GM12878 (cell line): ENCODE data around the gene DLG1.

Source experiments
- CHD2 ChIP-seq: IDR thresholded peaks from 2 replicates; pipeline ENCODE4 v1.6.1; 2011; ENCODE audit warnings: low read depth, low read length, improper control_type of control experiment, borderline replicate concordance
- EP300 ChIP-seq, 2 experiments: fragments of 150-350 bp in 1 of 2; IDR thresholded peaks; 2 replicates each; pipeline ENCODE4 v1.6.1; 2011 to 2012; ENCODE audit warnings: low read depth in 2 of 2, low read length in 2 of 2, borderline replicate concordance in 1 of 2, improper control_type of control experiment in 1 of 2, inconsistent platforms in 1 of 2; ENCODE audit not compliant: control insufficient read depth in 1 of 2
- EZH2 ChIP-seq: IDR thresholded peaks from 2 replicates; pipeline ENCODE4 v1.6.1; 2012; ENCODE audit warnings: low read depth, mild to moderate bottlenecking, control low read depth, inconsistent platforms, low read length, borderline replicate concordance; ENCODE audit not compliant: control insufficient read depth
- KAT2A ChIP-seq: conservative IDR thresholded peaks from 2 replicates; pipeline ENCODE4 v1.6.1; 2011; ENCODE audit warnings: low read depth, low read length; ENCODE audit not compliant: control insufficient read depth
- KLF5 ChIP-seq: fragments of 450-650 bp; IDR thresholded peaks from 2 replicates; pipeline ENCODE4 v1.6.1; 2014; ENCODE audit warnings: mild to moderate bottlenecking; ENCODE audit not compliant: partially characterized antibody
- MYC ChIP-seq: IDR thresholded peaks from 2 replicates; pipeline ENCODE4 v1.6.1; 2011; ENCODE audit warnings: mild to moderate bottlenecking, low read length, moderate library complexity, inconsistent platforms; ENCODE audit not compliant: insufficient read depth, insufficient replicate concordance, insufficient read length, severe bottlenecking
- NFIC ChIP-seq: IDR thresholded peaks from 2 replicates; pipeline ENCODE4 v1.6.1; 2012; ENCODE audit warnings: low read depth, mild to moderate bottlenecking, inconsistent platforms, low read length, moderate library complexity
- NR2C2 ChIP-seq: IDR thresholded peaks from 2 replicates; pipeline ENCODE4 v1.6.1; 2011; ENCODE audit warnings: borderline replicate concordance, low read depth; ENCODE audit not compliant: control insufficient read depth, insufficient read length
- POLR2A ChIP-seq: IDR thresholded peaks from 2 replicates; pipeline ENCODE4 v1.6.1; 2011; ENCODE audit warnings: low read depth, mild to moderate bottlenecking, low read length
- RELA ChIP-seq: fragments of 450-650 bp; IDR thresholded peaks from 2 replicates; pipeline ENCODE4 v1.8.0; 2014; ENCODE audit warnings: borderline replicate concordance; ENCODE audit not compliant: partially characterized antibody
- TF ChIP-seq, protein P1 (sequence below): fragments of 450-650 bp; formaldehyde crosslinking; IDR thresholded peaks from 2 replicates; pipeline ENCODE4 v1.4.0; 2020; ENCODE audit warnings: mild to moderate bottlenecking, moderate library complexity
- TF ChIP-seq, protein P2 (sequence below), 3 experiments: IDR thresholded peaks in 2 of 3; conservative IDR thresholded peaks in 1 of 3; 2 replicates each; pipeline ENCODE4 v1.5.1; 2011; ENCODE audit warnings: low read depth in 3 of 3, low read length in 3 of 3, mild to moderate bottlenecking in 3 of 3, control low read depth in 2 of 3, moderate library complexity in 2 of 3, inconsistent platforms in 1 of 3, mixed read lengths in 1 of 3; ENCODE audit not compliant: control insufficient read depth in 2 of 3, insufficient read depth in 1 of 3; ENCODE audit errors: extremely low read depth in 1 of 3

DNA sequence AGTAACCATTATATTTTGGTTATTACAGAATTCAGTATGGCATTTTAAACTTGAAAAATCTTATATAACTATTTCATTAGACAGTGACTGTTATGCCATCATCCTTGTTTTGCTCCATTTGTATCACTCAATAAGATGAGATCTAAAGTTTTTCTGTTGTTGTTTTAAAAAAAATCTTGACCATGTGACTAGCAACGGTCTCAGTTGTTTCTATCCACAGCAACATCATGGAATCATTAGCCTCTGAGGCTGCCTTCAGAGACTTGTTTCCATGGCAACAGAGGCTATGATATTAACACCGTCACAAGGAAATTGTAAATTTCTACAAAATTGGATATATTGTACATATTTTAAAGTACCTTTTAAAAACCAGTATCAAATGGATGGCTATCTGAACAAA, 129.8 kb downstream of the DLG1 start:
- TF ChIP-seq EZH2: no peak
- TF ChIP-seq, protein P1, sequence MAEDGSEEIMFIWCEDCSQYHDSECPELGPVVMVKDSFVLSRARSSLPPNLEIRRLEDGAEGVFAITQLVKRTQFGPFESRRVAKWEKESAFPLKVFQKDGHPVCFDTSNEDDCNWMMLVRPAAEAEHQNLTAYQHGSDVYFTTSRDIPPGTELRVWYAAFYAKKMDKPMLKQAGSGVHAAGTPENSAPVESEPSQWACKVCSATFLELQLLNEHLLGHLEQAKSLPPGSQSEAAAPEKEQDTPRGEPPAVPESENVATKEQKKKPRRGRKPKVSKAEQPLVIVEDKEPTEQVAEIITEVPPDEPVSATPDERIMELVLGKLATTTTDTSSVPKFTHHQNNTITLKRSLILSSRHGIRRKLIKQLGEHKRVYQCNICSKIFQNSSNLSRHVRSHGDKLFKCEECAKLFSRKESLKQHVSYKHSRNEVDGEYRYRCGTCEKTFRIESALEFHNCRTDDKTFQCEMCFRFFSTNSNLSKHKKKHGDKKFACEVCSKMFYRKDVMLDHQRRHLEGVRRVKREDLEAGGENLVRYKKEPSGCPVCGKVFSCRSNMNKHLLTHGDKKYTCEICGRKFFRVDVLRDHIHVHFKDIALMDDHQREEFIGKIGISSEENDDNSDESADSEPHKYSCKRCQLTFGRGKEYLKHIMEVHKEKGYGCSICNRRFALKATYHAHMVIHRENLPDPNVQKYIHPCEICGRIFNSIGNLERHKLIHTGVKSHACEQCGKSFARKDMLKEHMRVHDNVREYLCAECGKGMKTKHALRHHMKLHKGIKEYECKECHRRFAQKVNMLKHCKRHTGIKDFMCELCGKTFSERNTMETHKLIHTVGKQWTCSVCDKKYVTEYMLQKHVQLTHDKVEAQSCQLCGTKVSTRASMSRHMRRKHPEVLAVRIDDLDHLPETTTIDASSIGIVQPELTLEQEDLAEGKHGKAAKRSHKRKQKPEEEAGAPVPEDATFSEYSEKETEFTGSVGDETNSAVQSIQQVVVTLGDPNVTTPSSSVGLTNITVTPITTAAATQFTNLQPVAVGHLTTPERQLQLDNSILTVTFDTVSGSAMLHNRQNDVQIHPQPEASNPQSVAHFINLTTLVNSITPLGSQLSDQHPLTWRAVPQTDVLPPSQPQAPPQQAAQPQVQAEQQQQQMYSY (CRISPR knock-in tag): no peak
- no peak for TF ChIP-seq KLF5
- no peak for TF ChIP-seq KAT2A
- no peak for TF ChIP-seq CHD2
- no peak for TF ChIP-seq EP300 (IDR thresholded peaks at IDR 0.05; ENCODE audit: borderline replicate concordance in 1 of 2, control insufficient read depth in 1 of 2, low read depth in 2 of 2, low read length in 2 of 2)
- TF ChIP-seq RELA: no peak
- TF ChIP-seq POLR2A: no peak
- TF ChIP-seq, protein P2, sequence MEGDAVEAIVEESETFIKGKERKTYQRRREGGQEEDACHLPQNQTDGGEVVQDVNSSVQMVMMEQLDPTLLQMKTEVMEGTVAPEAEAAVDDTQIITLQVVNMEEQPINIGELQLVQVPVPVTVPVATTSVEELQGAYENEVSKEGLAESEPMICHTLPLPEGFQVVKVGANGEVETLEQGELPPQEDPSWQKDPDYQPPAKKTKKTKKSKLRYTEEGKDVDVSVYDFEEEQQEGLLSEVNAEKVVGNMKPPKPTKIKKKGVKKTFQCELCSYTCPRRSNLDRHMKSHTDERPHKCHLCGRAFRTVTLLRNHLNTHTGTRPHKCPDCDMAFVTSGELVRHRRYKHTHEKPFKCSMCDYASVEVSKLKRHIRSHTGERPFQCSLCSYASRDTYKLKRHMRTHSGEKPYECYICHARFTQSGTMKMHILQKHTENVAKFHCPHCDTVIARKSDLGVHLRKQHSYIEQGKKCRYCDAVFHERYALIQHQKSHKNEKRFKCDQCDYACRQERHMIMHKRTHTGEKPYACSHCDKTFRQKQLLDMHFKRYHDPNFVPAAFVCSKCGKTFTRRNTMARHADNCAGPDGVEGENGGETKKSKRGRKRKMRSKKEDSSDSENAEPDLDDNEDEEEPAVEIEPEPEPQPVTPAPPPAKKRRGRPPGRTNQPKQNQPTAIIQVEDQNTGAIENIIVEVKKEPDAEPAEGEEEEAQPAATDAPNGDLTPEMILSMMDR (IDR thresholded peaks at IDR 0.05 in 2 of 3, conservative IDR thresholded peaks at IDR 0.05 in 1 of 3; ENCODE audit: control insufficient read depth in 2 of 3, extremely low read depth in 1 of 3, insufficient read depth in 1 of 3, low read depth in 3 of 3, low read length in 3 of 3): no peak
- TF ChIP-seq MYC: no peak
- no peak for TF ChIP-seq NFIC
- no peak for TF ChIP-seq NR2C2
